Motor neuron (in vitro differentiated cells): ENCODE results near the gene TYMP. TPM values are rescaled to one million over a fixed set of nuclear protein-coding genes. Genes with fewer than 3 reads are reported as not detected.
"Not testable (repeated sequence)": the region's sequence is repeated elsewhere in the genome, so short reads cannot be mapped to it uniquely, and the experiment has no call there.

Source experiments
- ATAC-seq, 8 experiments: fragments of 200-7000 bp; cut with Tn5 transposase; replicated peaks in 6 of 8; 2 replicates each; pipeline ENCODE4 v1.8.0; 2021; ENCODE audit warnings: mild to moderate bottlenecking in 8 of 8, moderate library complexity in 8 of 8
- H3K27ac ChIP-seq, 2 donors: fragments of 250-450 bp; sonication (Bioruptor Pico); 2 replicates each; pipeline ENCODE4 v1.9.0; 2021; ENCODE audit warnings: antibody characterized with exemption in 2 of 2, mild to moderate bottlenecking in 2 of 2, moderate library complexity in 1 of 2
- H3K4me1 ChIP-seq, 2 donors: fragments of 250-450 bp; sonication (Bioruptor Pico); replicated peaks in 1 of 2; 2 replicates each; pipeline ENCODE4 v1.6.1; 2021; ENCODE audit warnings: antibody characterized with exemption in 2 of 2, mild to moderate bottlenecking in 2 of 2, moderate library complexity in 1 of 2
- H3K4me3 ChIP-seq, 5 donors: fragments of 250-450 bp; sonication (Bioruptor Pico); 2 replicates each; pipeline ENCODE4 v1.9.0; 2021; ENCODE audit warnings: antibody characterized with exemption in 5 of 5, mild to moderate bottlenecking in 5 of 5, moderate library complexity in 4 of 5
- WGBS, 10 experiments: fragments of 450-650 bp; shearing (Covaris generic); methylation state at CpG; one replicate each; pipeline ENCODE4 v1.0.0; 2022; 5-methylcytosine and 5-hydroxymethylcytosine counted together
- in situ Hi-C, 9 experiments: fragments of 400-800 bp; cut with MboI; loops; one replicate each; pipeline ENCODE4 v1.15.0; 2021; ENCODE audit warnings: low sequenced_read_pairs in 9 of 9, low pct_unique_long_range_greater_than_20kb in 2 of 9; ENCODE audit not compliant: unreplicated experiment in 9 of 9
- total RNA-seq, 8 experiments: library from RNA; unstranded; fragments of 300-600 nt; gene quantifications; 2 replicates each; pipeline versions ENCODE4 v1.2.3 to v1.2.4, GENCODE V29; 2022

TYMP gene
- total RNA-seq, 8 experiments from 2014 or later = 0.87 to 10.6 (median 3.9) TPM

GRCh38 chr22:50523806-50524675 is 5.8 kb downstream of the TYMP start:
- no peak for ATAC-seq
- WGBS, 10 experiments = 67 to 100% (median 85%) methylated on average over 1 to 15 of the region's 25 CpGs; no CpG with 5 or more reads in 4 of the 10 experiments
- Histone ChIP-seq H3K4me3 (peak overlapping the region; percentile 58 to 79 (median 69)), H3K27ac (no peak overlapping the region), H3K4me1 (peaks cover 14 to 15% of the 10 kb centered on the region in 2 donors)
- in situ Hi-C loops = no loop called here

- Histone ChIP-seq H3K4me1 (peaks cover 14 to 15% of the 10 kb centered on the region in 2 donors), H3K4me3 (no peak overlapping the region), H3K27ac (no peak overlapping the region)
- in situ Hi-C loops = no loop called here
- 80 to 100% (median 100%) methylated on average over 1 to 5 of the region's 16 CpGs; no CpG with 5 or more reads in 3 of the 10 experiments for WGBS, 10 experiments
- no peak for ATAC-seq
Observed at GRCh38 chr22:50523458-50523805, 6.4 kb downstream of the TYMP start.

GRCh38 chr22:50522806-50523438 is 6.9 kb downstream of the TYMP start:
- 80 to 90% methylated on average over 1 to 2 of the region's 22 CpGs; no CpG with 5 or more reads in 8 of the 10 experiments for WGBS, 10 experiments
- Histone ChIP-seq H3K4me1 (peaks cover 14 to 15% of the 10 kb centered on the region in 2 donors), H3K27ac (no peak overlapping the region), H3K4me3 (no peak overlapping the region)
- no peak for ATAC-seq
- in situ Hi-C loops = no loop called here

- no peak overlapping the region for H3K4me3 ChIP-seq
- in situ Hi-C loops = no loop called here
- 90 to 92% methylated on average over 2 of the region's 15 CpGs; no CpG with 5 or more reads in 8 of the 10 experiments for WGBS, 10 experiments
- H3K27ac ChIP-seq = no peak overlapping the region
- no peak for ATAC-seq
- peaks cover 13 to 14% of the 10 kb centered on the region in 2 donors for H3K4me1 ChIP-seq
Observed at GRCh38 chr22:50522208-50522805, 7.5 kb downstream of the TYMP start.

GRCh38 chr22:50521710-50522109 is 8.1 kb downstream of the TYMP start:
- no peak overlapping the region for H3K27ac ChIP-seq
- H3K4me3 ChIP-seq = no peak overlapping the region
- peaks cover 7 to 8% of the 10 kb centered on the region in 2 donors for H3K4me1 ChIP-seq
- in situ Hi-C loops = no loop called here
- no peak for ATAC-seq
- WGBS, 10 experiments = 100% methylated on average over 1 to 3 of the region's 10 CpGs; no CpG with 5 or more reads in 8 of the 10 experiments

GRCh38 chr22:50520826-50521453 is 8.9 kb downstream of the TYMP start:
- Histone ChIP-seq H3K4me3 (no peak overlapping the region), H3K4me1 (peaks cover 5 to 6% of the 10 kb centered on the region in 2 donors), H3K27ac (no peak overlapping the region)
- no peak for ATAC-seq
- 70 to 100% (median 96%) methylated on average over 2 to 5 of the region's 13 CpGs; no CpG with 5 or more reads in 6 of the 10 experiments for WGBS, 10 experiments
- in situ Hi-C loops = no loop called here

GRCh38 chr22:50520184-50520583 is 9.6 kb downstream of the TYMP start:
- in situ Hi-C loops, ATAC-seq: not testable (repeated sequence)
- WGBS, 10 experiments = 100% methylated on average over 1 to 5 of the region's 8 CpGs; no CpG with 5 or more reads in 5 of the 10 experiments

GRCh38 chr22:50519151-50519550 is 10.7 kb downstream of the TYMP start:
- H3K4me3 ChIP-seq = no peak overlapping the region
- WGBS, 10 experiments = 89 to 100% (median 97%) methylated on average over 1 to 6 of the region's 8 CpGs; no CpG with 5 or more reads in 4 of the 10 experiments
- H3K27ac ChIP-seq = no peak overlapping the region
- H3K4me1 ChIP-seq = peaks cover 0 to under 1% of the 10 kb centered on the region in 2 donors
- no peak for ATAC-seq
- in situ Hi-C loops = no loop called here

More at GRCh38 chr22:50520184-50520583, 9.6 kb downstream of the TYMP start:
- H3K27ac ChIP-seq, H3K4me1 ChIP-seq, H3K4me3 ChIP-seq: not testable (repeated sequence)

GRCh38 chr22:50518606-50519005 is 11.2 kb downstream of the TYMP start:
- no peak overlapping the region for H3K4me3 ChIP-seq
- in situ Hi-C loops = no loop called here
- no peaks in the 10 kb centered on the region for H3K4me1 ChIP-seq
- 70 to 95% (median 80%) methylated on average over 1 to 3 of the region's 7 CpGs; no CpG with 5 or more reads in 7 of the 10 experiments for WGBS, 10 experiments
- no peak overlapping the region for H3K27ac ChIP-seq
- no peak for ATAC-seq

- ATAC-seq = no peak
- no peak overlapping the region for H3K4me3 ChIP-seq
- H3K27ac ChIP-seq = no peak overlapping the region
- in situ Hi-C loops = no loop called here
- WGBS, 10 experiments = 81 to 85% methylated on average over 4 to 5 of the region's 20 CpGs; no CpG with 5 or more reads in 8 of the 10 experiments
- no peaks in the 10 kb centered on the region for H3K4me1 ChIP-seq
Observed at GRCh38 chr22:50517495-50518260, 12.1 kb downstream of the TYMP start.

GRCh38 chr22:50516891-50517290 is 12.9 kb downstream of the TYMP start:
- Histone ChIP-seq H3K27ac (no peak overlapping the region), H3K4me1 (no peaks in the 10 kb centered on the region), H3K4me3 (no peak overlapping the region)
- WGBS, 10 experiments = 60 to 100% (median 83%) methylated on average over 1 to 12 of the region's 16 CpGs; no CpG with 5 or more reads in 5 of the 10 experiments
- ATAC-seq = peak in 3 of 8 experiments; percentile 4 to 12 (median 10)
- in situ Hi-C loops = no loop called here

GRCh38 chr22:50516068-50516467 is 13.7 kb downstream of the TYMP start:
- WGBS, 10 experiments = 88 to 100% (median 95%) methylated on average over 3 to 4 of the region's 8 CpGs; no CpG with 5 or more reads in 7 of the 10 experiments

More at GRCh38 chr22:50516068-50516467, 13.7 kb downstream of the TYMP start:
- in situ Hi-C loops = no loop called here
- ATAC-seq = no peak
- Histone ChIP-seq H3K4me3 (no peak overlapping the region), H3K4me1 (no peaks in the 10 kb centered on the region), H3K27ac (no peak overlapping the region)
